NCI-H146 treated with DMSO at 0.1 percent for 48 hours (cell line): Measurements from ENCODE around the gene ARHGEF7.

Experiments used
- DNase-seq: peaks from one replicate; lab custom pipeline; 2025; ENCODE audit not compliant: unreplicated experiment; lab: John Stamatoyannopoulos, UW

Gene ARHGEF7

DNA sequence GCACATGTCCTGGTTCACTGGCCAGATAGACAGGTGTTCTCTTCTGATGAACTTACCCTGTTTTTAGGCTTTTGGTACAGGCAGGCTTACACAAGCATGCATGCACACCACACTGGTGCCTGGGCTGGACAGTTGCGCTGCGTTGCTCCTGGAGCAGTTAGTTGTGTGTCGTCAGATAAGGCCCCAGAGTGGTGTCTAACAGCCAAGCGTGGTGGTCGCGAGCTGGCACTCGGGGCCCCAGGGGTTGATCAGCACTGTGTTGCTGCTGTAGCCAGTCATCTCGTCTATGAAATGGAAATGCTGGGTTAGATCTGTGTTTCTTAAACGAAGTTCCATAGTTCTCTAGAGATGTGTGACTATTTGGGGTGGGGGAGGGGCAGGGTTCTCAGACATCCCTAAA is 180.8 kb downstream of the ARHGEF7 start:
- DNase-seq, result no peak

DNA sequence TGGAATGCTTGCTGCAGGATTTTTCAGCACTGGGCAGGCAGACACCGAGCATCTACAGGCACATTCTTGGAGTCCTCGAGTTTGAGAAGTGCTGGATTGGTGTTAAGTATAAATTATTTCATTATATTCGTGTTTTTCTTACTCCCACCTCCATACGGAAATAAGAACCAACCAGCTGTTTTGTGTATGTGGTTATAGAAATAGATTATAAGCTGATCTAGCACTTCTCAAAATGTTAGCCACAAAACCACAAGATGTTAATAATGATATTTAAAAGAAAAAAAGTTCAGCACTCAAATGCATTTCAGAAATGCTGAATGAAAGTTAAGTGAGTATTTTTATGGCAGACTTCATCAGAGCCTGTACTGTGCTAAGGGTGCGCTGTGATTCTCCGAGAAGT is 181.3 kb downstream of the ARHGEF7 start:
- no peak for DNase-seq

DNA sequence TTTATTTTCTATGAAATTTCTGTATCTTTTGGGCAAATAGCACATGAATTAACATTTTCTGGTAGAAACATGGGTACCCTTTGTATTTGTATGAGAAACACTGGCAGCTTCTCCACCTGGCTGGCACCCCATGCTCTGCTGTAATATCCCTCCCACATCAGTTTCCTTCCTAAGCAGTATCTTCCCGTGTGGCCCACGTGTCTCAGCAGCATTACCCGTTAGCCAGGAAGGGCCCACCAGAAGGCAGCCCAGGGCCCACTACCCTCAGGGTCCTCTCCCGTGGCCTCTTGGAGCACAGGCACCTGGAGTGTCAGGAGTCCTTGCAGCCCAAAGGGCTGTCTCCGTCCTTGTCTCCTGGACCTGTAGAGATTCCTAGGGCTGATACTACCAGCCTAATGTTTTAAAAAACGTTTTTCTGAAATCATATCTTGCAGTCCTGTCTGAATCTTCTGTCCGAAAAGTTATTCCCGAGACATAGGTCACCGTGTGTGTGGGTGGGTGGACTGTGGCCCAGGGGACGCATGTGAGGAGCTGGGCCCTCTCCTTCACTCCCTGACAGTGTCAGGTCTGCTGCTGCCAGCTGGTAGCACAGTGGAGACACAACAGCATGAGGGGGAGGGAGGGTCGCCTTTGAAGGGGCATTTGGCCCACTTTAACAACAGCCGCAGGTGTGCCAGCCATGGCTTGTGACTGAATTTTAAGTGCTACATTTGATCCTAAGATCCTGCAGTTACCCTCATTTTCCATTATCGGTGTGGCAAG is 183.3 kb downstream of the ARHGEF7 start:
- no peak for DNase-seq

DNA sequence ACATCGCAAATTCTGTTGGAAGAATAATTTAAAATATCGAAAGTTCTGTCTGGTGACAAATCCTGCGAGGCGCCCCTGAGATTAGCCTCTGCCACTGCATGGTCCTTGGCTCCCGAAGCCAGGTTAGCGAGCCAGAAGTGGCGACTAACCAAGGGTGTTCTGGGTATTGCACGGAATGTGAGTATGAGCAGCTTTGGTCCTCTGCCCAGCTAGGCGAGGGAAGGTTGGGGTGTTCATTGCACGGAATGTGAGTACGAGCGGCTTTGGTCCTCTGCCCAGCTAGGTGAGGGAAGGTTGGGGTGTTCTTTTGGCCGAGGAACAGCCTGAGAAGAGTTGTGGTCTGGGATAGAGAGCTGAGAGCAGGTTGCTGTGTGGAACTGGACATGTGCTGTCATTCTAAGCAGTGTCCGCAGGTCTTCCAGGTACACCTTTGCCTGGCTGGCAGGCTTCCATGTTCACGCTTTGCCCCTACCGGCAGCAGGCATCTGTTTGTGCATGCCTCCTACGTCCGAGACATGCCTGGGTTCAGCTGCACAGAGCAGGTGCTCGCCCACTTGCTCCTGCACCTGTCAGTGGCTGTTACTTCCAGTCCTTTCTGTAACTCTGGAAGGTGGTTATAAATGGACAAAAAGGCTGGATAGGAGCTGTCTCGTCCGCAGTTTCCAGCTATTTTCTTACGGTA is 187.1 kb downstream of the ARHGEF7 start:
- DNase-seq, result no peak

DNA sequence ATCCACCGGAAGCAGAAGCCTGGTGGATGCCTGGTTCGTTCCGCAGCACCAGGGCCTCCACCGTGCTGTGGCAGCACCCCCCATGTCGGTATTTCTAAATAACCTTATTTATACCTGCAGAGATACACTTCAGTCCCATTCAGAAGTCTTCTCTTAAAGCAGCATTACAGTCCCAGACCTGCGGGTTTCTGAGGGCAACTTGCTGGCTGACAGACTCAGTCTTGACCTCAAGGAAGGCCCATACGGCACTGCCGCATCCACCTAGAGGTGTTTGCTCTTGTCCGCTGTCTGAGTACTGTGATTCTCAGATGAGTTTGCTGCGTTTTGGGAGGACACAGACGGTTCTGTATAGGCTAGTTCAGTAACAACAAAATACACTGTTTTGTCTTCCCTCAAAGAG is 188.4 kb downstream of the ARHGEF7 start:
- DNase-seq, result no peak

DNA sequence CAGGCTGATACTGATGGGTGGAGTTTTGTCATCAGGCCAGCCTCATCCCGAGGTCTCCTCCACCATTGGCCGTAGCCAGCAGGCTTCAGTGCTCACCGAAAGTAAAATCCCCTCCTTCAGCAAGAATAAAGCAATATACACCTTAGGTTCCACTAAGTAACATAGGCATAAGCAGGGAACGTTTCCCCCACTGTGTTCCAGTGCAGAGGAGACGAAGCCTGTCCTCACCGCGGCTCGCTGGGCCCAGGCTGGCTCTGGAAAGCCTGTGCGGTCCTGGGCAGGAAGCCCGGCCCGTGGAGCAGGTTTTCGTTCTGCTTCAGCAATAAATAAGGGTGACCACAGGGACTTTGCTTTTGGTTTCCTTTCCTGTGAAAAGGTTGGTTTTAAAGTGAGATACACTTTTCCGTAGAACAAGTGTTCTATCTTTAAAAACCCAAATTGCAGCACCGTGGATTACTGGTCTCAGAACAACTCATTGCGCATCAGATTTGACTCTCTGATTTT is 189.0 kb downstream of the ARHGEF7 start:
- DNase-seq, result no peak

DNA sequence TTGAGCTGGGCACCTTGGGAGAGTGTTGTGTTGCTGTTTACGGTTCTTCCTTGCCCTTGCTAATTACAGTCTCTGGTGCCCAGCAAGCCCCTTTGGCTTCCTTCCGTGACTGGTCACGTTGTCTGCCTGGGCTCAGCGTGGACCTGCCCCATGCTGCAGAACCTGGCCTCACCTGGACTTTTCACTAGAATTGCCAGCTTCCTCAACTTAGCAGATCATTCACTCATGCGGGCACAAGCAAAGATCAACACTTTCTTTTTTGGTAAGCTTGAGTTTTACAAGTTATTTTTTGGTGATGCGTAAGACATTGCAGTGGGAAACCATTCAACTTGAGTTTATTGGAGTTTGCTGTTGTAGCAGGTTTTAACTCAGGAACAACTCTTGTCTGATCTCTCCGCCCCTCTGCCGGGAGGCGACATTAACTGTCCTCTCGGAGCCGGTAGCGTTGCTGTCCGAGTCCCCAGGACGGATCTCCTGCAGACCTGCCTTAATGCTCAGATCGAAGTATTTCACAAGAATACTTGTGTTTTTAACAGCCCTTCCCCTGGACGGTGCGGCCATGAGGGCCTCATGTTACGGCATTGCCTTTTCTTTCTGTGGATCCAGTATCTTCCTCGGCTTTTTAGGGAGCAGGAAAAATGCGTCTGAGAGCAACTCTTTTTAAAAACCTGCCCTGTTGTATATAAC is 189.6 kb downstream of the ARHGEF7 start:
- no peak for DNase-seq

DNA sequence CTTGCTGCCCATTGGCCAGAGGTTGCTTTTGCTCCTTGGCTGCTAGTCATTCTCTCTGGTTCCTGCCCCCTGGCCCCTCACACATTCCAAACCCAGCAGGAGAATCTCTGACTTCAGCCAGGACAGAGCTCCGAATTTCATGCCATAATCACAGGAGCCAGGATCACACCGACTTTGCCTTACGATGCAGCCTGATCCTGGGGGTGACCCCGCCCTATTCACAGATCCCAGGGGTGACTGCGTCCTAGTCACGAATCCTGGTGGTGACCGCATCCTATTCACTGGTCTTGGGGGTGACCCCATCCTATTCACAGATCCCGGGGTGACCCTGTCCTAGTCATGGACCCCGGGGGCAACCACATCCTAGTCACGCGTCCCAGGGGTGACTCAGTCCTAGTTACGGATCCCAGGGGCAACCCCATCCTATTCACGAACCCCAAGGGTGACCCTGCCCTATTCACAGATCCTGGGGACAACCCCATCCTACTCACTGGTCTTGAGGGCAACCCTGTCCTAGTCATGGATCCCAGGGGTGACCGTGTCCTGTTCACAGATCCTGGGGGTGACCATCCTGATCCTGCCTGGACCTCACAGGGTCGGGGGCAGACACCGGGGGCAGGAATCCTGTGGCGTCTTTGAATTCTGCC is 198.0 kb downstream of the ARHGEF7 start:
- no peak for DNase-seq

DNA sequence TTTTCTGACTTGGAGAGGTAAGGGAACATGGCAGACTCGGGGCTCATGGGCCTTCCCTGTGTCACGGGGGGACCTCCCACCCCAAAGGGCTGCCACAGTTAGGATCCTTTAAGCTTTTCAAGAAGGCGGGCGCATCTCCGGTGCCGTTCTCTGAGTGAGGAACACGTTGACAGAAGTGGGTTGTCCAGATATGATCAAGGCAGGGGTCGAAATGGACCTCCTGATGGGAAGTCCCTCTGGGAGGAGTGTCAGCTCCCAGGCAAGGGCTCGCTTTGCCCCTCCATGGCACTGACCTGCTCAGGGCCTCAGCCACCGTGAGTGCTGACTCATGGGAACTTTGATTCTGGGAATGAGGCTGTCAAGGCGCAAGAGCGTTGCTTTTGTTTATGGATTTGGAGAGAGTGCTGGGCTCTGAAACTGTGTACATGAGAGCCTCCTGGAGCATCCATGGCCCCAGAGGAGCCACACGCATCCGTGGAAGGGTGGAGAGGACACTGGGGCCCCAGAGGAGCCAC is 198.9 kb downstream of the ARHGEF7 start:
- no peak for DNase-seq

DNA sequence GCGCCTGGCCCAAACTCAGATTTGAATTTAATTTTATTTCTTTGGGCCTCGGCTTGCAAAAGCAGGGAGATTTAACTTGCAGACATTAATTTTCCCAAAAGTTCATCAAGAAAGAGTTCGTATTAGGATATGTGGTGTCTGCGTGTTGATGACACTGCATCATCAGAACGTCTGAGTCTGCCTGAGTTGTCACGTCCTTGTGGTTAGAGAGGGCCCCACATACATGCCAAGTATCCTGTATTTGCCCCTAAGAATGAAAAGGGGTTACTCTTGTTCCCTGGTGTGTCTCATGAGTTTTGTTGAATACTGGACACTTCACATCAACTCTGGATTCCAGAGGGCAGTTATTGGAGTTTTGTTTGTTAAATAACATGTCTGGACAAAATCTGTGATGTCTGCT is 199.7 kb downstream of the ARHGEF7 start:
- DNase-seq, result no peak

DNA sequence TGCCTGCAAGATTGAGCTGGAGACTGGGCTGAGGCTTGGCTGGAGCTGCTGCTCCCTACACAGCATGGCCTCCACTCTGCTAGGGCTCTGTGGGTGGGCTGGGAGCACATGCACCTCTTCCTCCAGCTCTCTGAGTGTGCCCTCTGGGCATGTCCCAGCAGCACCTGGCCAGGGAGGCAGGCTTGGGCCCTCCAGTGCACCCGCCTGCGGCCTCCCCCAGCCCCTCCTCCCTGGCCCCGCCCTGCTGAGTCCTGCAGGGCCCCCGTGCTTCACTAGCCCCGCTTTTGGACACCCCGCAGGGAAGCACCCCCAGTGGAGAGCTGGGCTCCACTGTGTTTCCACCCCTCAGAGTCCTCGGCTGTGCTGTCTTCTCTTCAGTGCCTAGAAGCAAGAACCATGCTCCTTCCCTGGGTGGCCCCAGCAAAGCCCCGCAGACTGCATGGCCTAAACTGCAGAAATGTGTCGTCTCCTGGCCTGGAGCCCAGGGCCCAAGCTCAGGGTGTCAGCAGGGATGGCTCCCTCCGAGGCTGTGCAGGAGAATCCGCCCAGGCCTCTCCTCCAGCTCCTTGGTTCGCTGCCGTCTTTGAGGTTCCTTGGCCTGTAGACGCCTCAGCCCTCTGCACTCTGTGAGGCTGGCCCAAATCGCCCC is 200.4 kb downstream of the ARHGEF7 start:
- no peak for DNase-seq

DNA sequence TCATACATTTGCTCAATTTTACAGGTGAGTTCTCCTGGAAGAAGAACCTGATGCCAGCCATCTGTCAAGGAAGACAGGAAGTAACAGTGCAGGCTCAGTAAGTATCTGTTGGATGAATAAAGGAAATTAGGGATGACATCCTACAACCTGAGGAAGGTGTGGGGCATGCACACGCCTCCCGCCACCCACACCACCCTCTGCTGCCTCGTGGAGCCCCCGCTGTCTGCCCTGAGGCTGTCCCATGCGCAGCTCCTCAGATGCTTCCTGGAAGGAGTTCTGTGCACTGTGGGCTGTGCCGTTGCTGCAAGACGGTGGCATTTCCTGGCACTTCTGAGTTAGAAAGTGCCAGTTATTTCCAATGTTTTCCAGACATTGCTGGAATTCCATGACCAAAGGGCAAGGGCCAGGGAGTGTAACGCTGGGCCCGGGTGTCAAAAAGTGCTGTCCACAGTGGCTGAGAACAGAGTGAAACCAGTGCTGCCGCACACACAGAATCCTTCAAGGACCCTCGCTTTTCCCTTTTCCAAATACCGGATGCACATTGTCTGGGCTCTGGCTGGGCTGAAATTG is 201.1 kb downstream of the ARHGEF7 start:
- no peak for DNase-seq

DNA sequence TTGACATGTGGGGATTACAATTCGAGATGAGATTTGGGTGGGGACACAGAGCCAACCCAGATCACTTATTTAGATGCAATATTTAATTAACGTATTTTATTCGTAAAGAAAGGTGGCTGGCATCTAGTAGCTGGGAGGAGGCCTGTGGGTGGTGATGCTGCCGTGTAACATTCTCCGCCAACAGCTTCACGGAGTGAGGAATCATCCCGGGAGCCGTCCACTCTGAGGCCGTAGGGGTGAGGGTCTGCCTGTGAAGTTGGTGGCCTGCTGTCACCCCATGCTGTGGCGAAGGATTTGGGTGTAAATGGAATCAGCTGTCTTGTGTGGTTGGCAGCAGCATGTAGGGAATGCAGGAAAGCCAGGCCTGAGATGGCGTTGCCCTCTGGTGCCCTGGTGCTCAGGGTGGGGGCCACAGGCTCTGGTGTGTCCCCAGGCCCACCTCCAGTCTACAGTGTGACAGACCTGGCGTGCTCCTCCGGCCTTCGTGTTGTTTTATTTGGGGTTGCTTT is 202.0 kb downstream of the ARHGEF7 start:
- no peak for DNase-seq

DNA sequence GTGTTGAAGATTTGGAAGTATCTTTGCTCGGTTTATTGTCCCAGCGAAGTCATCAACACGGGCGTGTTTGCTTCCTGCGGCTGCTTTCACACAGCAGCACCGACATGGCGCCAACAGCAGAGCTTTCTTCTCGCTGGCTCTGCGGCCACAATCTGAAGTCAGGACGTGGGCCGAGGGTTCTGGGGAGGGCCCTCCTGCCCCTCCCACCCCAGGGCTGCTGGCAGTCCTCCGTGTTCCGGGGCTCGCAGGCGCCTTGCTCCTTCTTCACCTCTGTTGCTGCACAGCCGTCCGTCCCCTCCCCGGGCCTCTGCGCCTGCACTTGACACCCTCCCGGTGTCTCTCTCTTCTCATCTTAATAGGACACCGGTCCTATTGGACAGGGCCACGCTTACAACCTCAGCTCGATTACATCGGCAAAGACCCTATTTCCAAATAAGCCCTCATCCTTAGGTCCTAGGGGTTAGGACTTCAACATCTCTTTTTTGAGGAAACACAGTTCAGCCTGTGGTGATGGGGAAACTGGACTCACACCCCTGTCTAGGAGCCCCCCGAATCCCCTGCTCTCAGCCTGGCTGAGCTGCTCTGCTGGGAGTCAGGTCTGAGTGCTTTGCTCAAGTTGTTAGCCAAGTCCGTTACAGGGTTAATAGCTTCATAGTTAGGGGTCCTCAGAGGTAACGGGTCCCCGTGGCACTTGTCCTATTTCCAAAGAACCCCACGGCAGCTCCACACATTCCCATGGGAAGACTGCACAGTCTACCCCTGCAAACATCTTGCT is 202.6 kb downstream of the ARHGEF7 start:
- no peak for DNase-seq

DNA sequence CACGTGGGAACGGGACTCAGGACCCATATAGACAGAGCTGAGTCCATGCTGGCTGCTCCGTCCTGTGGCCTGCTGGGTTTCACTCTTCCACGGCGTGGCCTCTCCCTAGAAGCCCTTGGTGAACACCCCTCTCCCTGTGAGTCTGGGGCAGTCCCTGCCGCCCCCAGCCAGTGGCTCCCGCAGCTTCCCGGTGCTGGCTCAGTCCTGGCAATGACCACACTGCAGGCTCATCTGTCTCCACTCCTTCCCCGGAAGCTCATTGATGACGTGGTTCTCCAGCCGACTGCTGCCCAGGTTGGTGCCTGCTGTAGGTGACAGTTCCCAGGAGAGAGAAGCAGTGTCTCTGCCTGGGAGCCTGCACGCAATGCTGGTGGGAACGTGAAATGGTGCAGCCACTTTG is 203.3 kb downstream of the ARHGEF7 start:
- no peak for DNase-seq

DNA sequence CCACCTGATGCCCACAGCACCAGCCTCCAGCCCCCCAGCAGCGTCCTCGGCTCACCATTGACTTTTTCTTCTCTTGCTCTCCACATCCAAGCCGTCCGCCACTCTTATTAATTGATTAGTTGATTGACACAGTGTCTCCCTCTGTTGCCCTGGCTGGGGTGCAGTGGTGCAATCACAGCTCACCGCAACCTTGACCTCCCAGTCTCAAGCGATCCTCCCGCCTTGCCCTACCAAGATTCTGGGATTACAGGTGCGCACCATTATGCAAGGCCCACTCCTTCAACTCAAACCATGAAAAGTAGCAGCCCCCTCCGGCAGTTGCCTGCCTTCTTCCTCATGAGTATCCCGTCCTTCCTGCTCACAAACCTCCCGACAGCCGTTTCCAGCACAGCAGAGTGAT is 204.4 kb downstream of the ARHGEF7 start:
- DNase-seq, result no peak

DNA sequence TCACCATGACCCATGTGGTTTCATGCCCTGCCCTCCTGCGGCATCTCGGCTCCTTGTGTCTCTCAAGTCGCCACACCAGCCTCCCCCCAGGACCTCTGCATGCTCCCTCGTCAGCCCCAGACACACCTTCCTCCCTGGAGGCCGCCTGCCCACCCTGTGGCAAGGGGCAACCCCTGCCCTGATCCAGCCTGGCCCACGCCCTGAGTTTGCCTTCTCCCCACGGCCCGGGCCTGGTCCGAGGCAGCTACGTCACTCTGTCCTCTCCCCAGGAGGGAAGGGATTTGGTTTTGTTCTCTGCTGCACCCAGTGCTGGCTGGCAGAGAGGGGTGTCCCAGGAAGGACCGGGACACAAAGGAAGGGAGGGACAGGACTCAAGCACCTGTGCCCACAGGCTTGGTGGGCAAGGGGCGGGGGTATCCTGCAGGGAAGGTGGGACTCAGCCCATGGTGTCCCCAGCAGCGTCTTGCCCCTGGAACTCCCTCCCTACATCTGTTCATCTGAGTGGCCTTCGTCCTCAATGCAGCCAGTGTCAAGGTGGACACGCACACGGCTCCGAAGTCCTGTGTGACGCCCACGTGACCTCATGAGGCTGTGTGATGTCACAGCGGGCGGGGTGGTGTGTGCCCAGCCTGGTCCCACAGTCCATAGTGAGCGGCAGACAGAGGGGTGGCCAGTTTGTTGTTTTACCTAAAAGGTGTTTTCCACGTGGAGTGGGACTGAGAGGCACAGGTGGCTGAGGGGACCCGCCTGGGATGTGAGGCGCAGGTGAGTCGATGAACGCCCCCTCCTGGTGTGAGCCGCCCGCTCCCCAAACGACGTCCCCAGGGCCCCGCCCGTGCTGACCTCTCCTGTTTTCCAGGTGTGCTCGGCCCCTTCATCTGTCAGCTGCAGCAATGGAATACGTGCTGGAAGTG is 205.1 kb downstream of the ARHGEF7 start, which contains the start of gene TEX29:
Gene TEX29, plus strand, starts transcription at position 645 of the 914 bp plus-strand sequence. Its CDS starts 249 bp downstream, at position 894.
- no peak for DNase-seq
